ENCODE data around the gene NAV2.
A peak's percentile ranks its signal among the peaks of the same experiment; 100 is the strongest.
"Not testable (repeated sequence)": the region's sequence is repeated elsewhere in the genome, so short reads cannot be mapped to it uniquely, and the experiment has no call there.

NAV2 gene

GRCh38 chr11:20078846-20079245 is 366.2 kb downstream of the NAV2 start:
- no peak for DNase-seq

- DNase-seq, result no peak
Measured at GRCh38 chr11:20080032-20080685, 367.5 kb downstream of the NAV2 start.

GRCh38 chr11:20081336-20081735 is 368.7 kb downstream of the NAV2 start:
- no peak for DNase-seq

- not testable (repeated sequence) for DNase-seq
Measured at GRCh38 chr11:20083877-20084276, 371.2 kb downstream of the NAV2 start.

GRCh38 chr11:20084921-20085814 is 372.5 kb downstream of the NAV2 start:
- no peak for DNase-seq

GRCh38 chr11:20085918-20086317 is 373.3 kb downstream of the NAV2 start:
- no peak for DNase-seq

GRCh38 chr11:20087118-20087521 is 374.5 kb downstream of the NAV2 start:
- no peak for DNase-seq

- DNase-seq, result no peak
Measured at GRCh38 chr11:20088397-20089225, 376.0 kb downstream of the NAV2 start.

- DNase-seq, result no peak
Measured at GRCh38 chr11:20089367-20089766, 376.7 kb downstream of the NAV2 start.

GRCh38 chr11:20089796-20090653 is 377.4 kb downstream of the NAV2 start:
- DNase-seq, result peak; percentile 48

- DNase-seq, result no peak
Measured at GRCh38 chr11:20090654-20091374, 378.2 kb downstream of the NAV2 start.

- no peak for DNase-seq
Measured at GRCh38 chr11:20093775-20094174, 381.1 kb downstream of the NAV2 start.

- DNase-seq, result no peak
Measured at GRCh38 chr11:20095189-20095588, 382.6 kb downstream of the NAV2 start.

- DNase-seq, result peak; percentile 88
Measured at GRCh38 chr11:20097319-20098221, 384.9 kb downstream of the NAV2 start.

GRCh38 chr11:20099527-20099926 is 386.9 kb downstream of the NAV2 start:
- no peak for DNase-seq

- no peak for DNase-seq
Measured at GRCh38 chr11:20102397-20102796, 389.8 kb downstream of the NAV2 start.

GRCh38 chr11:20103281-20103680 is 390.6 kb downstream of the NAV2 start:
- no peak for DNase-seq

- DNase-seq, result no peak
Measured at GRCh38 chr11:20105427-20105826, 392.8 kb downstream of the NAV2 start.

GRCh38 chr11:20109731-20110445 is 397.3 kb downstream of the NAV2 start:
- no peak for DNase-seq

Data from NCI-H1105 (cell line).